ENCODE measurements around the gene EPB41L4A.

EPB41L4A gene

GRCh38 chr5:112126982-112127381, 292.1 kb downstream of the EPB41L4A start:
- no peak for DNase-seq
- no peak overlapping the region for H3K27ac ChIP-seq
- H3K9me3 ChIP-seq (ENCODE audit: severe bottlenecking): no peaks in the 10 kb centered on the region
- H3K27me3 ChIP-seq (ENCODE audit: insufficient read depth, low read depth, severe bottlenecking): no peaks in the 10 kb centered on the region
- no peak for TF ChIP-seq CTCF (IDR thresholded peaks at IDR 0.05; ENCODE audit: low read depth, low read length)
- no peak overlapping the region for H3K4me3 ChIP-seq (ENCODE audit: low read depth, low read length)
- H3K36me3 ChIP-seq: no peaks in the 10 kb centered on the region

- TF ChIP-seq CTCF (IDR thresholded peaks at IDR 0.05; ENCODE audit: low read depth, low read length): no peak
- no peak overlapping the region for H3K27ac ChIP-seq
- no peaks in the 10 kb centered on the region for H3K9me3 ChIP-seq (ENCODE audit: severe bottlenecking)
These were observed 293.2 kb downstream of the EPB41L4A start for GRCh38 chr5:112125903-112126302.

GRCh38 chr5:112124788-112125187, 294.3 kb downstream of the EPB41L4A start:
- Histone ChIP-seq H3K36me3 (no peaks in the 10 kb centered on the region), H3K27me3 (ENCODE audit: insufficient read depth, low read depth, severe bottlenecking) (no peaks in the 10 kb centered on the region), H3K4me3 (ENCODE audit: low read depth, low read length) (no peak overlapping the region), H3K9me3 (ENCODE audit: severe bottlenecking) (no peaks in the 10 kb centered on the region), H3K27ac (no peak overlapping the region)
- TF ChIP-seq CTCF (IDR thresholded peaks at IDR 0.05; ENCODE audit: low read depth, low read length): no peak
- DNase-seq: no peak

More at GRCh38 chr5:112125903-112126302, 293.2 kb downstream of the EPB41L4A start:
- Histone ChIP-seq H3K4me3 (ENCODE audit: low read depth, low read length) (no peak overlapping the region), H3K27me3 (ENCODE audit: insufficient read depth, low read depth, severe bottlenecking) (no peaks in the 10 kb centered on the region), H3K36me3 (no peaks in the 10 kb centered on the region)
- DNase-seq: no peak

- Histone ChIP-seq H3K36me3 (no peaks in the 10 kb centered on the region), H3K9me3 (ENCODE audit: severe bottlenecking) (no peaks in the 10 kb centered on the region), H3K27ac (no peak overlapping the region), H3K27me3 (ENCODE audit: insufficient read depth, low read depth, severe bottlenecking) (no peaks in the 10 kb centered on the region), H3K4me3 (ENCODE audit: low read depth, low read length) (no peak overlapping the region)
- no peak for TF ChIP-seq CTCF (IDR thresholded peaks at IDR 0.05; ENCODE audit: low read depth, low read length)
- DNase-seq: no peak
These were observed 296.0 kb downstream of the EPB41L4A start for GRCh38 chr5:112123086-112123485.

- Histone ChIP-seq H3K4me3 (ENCODE audit: low read depth, low read length) (no peak overlapping the region), H3K27me3 (ENCODE audit: insufficient read depth, low read depth, severe bottlenecking) (no peaks in the 10 kb centered on the region), H3K27ac (no peak overlapping the region), H3K9me3 (ENCODE audit: severe bottlenecking) (no peaks in the 10 kb centered on the region), H3K36me3 (no peaks in the 10 kb centered on the region)
- TF ChIP-seq CTCF (IDR thresholded peaks at IDR 0.05; ENCODE audit: low read depth, low read length): no peak
- no peak for DNase-seq
These were observed 296.7 kb downstream of the EPB41L4A start for GRCh38 chr5:112122353-112122752.

- H3K9me3 ChIP-seq (ENCODE audit: severe bottlenecking): no peaks in the 10 kb centered on the region
- H3K27me3 ChIP-seq (ENCODE audit: insufficient read depth, low read depth, severe bottlenecking): no peaks in the 10 kb centered on the region
- no peak overlapping the region for H3K27ac ChIP-seq
- no peak for DNase-seq
- no peak overlapping the region for H3K4me3 ChIP-seq (ENCODE audit: low read depth, low read length)
- H3K36me3 ChIP-seq: no peaks in the 10 kb centered on the region
- no peak for TF ChIP-seq CTCF (IDR thresholded peaks at IDR 0.05; ENCODE audit: low read depth, low read length)
These were observed 297.8 kb downstream of the EPB41L4A start for GRCh38 chr5:112121258-112121657.

Data from WERI-Rb-1 (cell line).